ENCODE results near the gene JPH3. TPM values are rescaled to one million over a fixed set of nuclear protein-coding genes. Genes with fewer than 3 reads are reported as not detected.
A peak's percentile ranks its signal among the peaks of the same experiment; 100 is the strongest.
"Not testable (repeated sequence)": the region's sequence is repeated elsewhere in the genome, so short reads cannot be mapped to it uniquely, and the experiment has no call there.

The JPH3 gene
- total RNA-seq, 2 experiments from 2014 or later, result not detected

DNA sequence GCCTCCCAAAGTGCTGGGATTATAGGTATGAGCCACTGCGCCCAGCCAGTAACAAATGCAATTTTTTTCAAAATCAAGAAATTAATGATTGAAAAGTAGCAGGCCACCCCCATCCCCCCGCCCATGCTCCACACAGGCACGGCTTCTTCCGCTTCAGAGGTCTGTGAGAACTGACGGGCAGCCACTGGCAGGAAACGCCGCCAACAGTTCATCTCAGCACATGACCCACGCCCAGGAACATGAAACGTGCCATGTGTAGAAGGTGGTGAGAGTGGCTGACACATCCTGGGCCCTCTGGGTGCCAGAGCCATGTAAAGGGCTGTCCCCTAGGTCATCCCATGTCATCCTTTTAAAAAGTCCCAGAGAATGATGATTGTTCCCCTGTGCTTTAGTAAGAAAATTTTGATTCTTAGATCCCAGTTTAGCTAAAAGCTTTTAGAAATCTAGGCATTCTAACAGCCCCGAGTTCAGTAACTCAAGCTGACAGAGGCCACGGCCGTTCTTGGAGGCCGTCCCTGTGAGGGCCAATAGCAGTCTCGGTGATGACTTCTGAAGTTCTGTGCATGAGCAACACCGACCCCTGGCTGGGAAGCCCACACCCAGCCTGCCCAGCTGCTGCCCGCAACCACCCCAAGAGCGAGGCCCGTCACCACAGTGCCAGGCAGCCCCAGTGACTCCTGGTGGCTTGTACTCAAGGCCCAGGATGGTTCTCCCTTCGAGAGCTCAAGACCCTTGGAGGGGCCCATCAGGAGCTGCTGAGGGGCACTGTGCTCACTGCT, 111.3 kb downstream of the JPH3 start:
- H3K4me1 Mint-ChIP-seq (ENCODE audit: low read depth), result peaks cover 38% of the 10 kb centered on the region
- Histone ChIP-seq H3K36me3 (ENCODE audit: insufficient read depth, low read length) (peaks cover 56% of the 10 kb centered on the region), H3K27me3 (ENCODE audit: control insufficient read depth in 1 of 2, insufficient read depth in 2 of 2, low read length in 2 of 2) (no peaks in the 10 kb centered on the region), H3K4me3 (ENCODE audit: low read length) (no peak overlapping the region), H3K4me1 (ENCODE audit: insufficient read depth, low read length) (peaks cover 36% of the 10 kb centered on the region), H3K9me3 (ENCODE audit: control insufficient read depth in 1 of 2, insufficient read depth in 1 of 2, low read length in 2 of 2) (no peaks in the 10 kb centered on the region), H3K27ac (ENCODE audit: low read depth in 1 of 2, low read length in 2 of 2) (peak overlapping the region; percentile 3 to 56)
- peak overlapping the region; percentile 59 for H3K4me3 Mint-ChIP-seq
- POLR2A ChIA-PET, result interaction anchor here (1.1 to 2.1 kb wide), 2 partner anchors 12 to 52 kb away, joined by 6 to 11 read pairs; partner anchors contain the start of gene KLHDC4
- peak overlapping the region; percentile 83 for H3K27ac Mint-ChIP-seq
- DNase-seq (peak; percentile 43 to 83 (median 59)), ATAC-seq (ENCODE audit: poor library complexity) (peak; percentile 97)
- H3K27me3 Mint-ChIP-seq, result no peaks in the 10 kb centered on the region
- TF ChIP-seq, protein P1, sequence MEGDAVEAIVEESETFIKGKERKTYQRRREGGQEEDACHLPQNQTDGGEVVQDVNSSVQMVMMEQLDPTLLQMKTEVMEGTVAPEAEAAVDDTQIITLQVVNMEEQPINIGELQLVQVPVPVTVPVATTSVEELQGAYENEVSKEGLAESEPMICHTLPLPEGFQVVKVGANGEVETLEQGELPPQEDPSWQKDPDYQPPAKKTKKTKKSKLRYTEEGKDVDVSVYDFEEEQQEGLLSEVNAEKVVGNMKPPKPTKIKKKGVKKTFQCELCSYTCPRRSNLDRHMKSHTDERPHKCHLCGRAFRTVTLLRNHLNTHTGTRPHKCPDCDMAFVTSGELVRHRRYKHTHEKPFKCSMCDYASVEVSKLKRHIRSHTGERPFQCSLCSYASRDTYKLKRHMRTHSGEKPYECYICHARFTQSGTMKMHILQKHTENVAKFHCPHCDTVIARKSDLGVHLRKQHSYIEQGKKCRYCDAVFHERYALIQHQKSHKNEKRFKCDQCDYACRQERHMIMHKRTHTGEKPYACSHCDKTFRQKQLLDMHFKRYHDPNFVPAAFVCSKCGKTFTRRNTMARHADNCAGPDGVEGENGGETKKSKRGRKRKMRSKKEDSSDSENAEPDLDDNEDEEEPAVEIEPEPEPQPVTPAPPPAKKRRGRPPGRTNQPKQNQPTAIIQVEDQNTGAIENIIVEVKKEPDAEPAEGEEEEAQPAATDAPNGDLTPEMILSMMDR (IDR thresholded peaks at IDR 0.05), result no peak
- CTCF ChIA-PET, result no interaction called here
- H3K36me3 Mint-ChIP-seq (ENCODE audit: low read depth), result peaks cover 57% of the 10 kb centered on the region
- intact Hi-C loops (cut with DNase I, micrococcal nuclease), result no loop called here
- no peaks in the 10 kb centered on the region for H3K9me3 Mint-ChIP-seq

DNA sequence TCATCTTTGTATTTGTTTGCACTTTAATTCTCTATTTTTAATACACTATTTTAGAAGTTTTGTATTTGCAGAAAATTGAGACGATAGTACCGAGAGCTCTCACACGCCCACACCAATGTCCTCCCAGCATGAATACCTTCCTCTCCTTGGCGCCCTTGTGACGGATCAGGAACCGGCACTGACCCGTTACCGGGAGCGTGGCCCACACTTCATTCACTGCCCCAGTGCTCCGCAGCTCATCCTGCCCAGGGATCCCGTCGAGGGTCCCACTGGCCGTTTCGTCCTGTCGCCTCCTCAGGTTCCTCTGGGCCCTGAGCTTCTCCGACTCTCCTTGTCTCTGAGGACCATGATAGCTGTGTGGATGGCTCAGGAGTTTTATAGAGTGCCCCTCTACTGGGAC, 112.9 kb downstream of the JPH3 start:
- Mint-ChIP-seq H3K27ac (peak overlapping the region; percentile 85), H3K36me3 (ENCODE audit: low read depth) (peaks cover 69% of the 10 kb centered on the region), H3K27me3 (no peaks in the 10 kb centered on the region), H3K9me3 (no peaks in the 10 kb centered on the region), H3K4me3 (no peak overlapping the region), H3K4me1 (ENCODE audit: low read depth) (peaks cover 38% of the 10 kb centered on the region)
- no peaks in the 10 kb centered on the region for H3K9me3 ChIP-seq (ENCODE audit: control insufficient read depth in 1 of 2, insufficient read depth in 1 of 2, low read length in 2 of 2)
- H3K27ac ChIP-seq (ENCODE audit: low read depth in 1 of 2, low read length in 2 of 2), result no peak overlapping the region
- ChIA-PET POLR2A (no interaction called here), CTCF (no interaction called here)
- peaks cover 44% of the 10 kb centered on the region for H3K36me3 ChIP-seq (ENCODE audit: insufficient read depth, low read length)
- H3K4me3 ChIP-seq (ENCODE audit: low read length), result no peak overlapping the region
- intact Hi-C loops (cut with DNase I, micrococcal nuclease), result no loop called here
- DNase-seq (no peak), ATAC-seq (ENCODE audit: poor library complexity) (no peak)
- H3K27me3 ChIP-seq (ENCODE audit: control insufficient read depth in 1 of 2, insufficient read depth in 2 of 2, low read length in 2 of 2), result no peaks in the 10 kb centered on the region
- TF ChIP-seq, protein P1 (IDR thresholded peaks at IDR 0.05), result no peak
- H3K4me1 ChIP-seq (ENCODE audit: insufficient read depth, low read length), result peaks cover 36% of the 10 kb centered on the region

DNA sequence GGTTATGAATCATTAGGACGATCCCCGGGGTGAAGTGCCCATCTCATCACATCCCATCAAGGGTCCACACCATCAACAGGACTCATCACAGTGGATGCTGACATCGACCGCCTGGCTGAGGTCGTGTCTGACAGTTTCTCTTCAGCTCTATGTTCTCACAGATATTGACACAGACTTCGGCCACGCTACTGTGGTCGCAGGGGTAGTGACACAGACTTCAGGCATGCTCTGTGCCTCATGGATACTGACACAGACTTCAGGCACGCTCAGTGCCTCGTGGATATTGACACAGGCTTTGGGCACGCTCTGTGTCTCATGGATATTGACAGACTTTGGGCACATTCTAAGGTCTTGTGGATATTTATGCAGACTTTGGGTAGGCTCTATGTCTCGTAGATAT, 113.3 kb downstream of the JPH3 start:
- no peak overlapping the region for H3K27ac ChIP-seq (ENCODE audit: low read depth in 1 of 2, low read length in 2 of 2)
- ChIA-PET POLR2A (no interaction called here), CTCF (no interaction called here)
- H3K27me3 Mint-ChIP-seq, result no peaks in the 10 kb centered on the region
- no peak overlapping the region for H3K4me3 ChIP-seq (ENCODE audit: low read length)
- peaks cover 66% of the 10 kb centered on the region for H3K36me3 Mint-ChIP-seq (ENCODE audit: low read depth)
- DNase-seq (no peak), ATAC-seq (ENCODE audit: poor library complexity) (no peak)
- H3K36me3 ChIP-seq (ENCODE audit: insufficient read depth, low read length), result peaks cover 41% of the 10 kb centered on the region
- peaks cover 38% of the 10 kb centered on the region for H3K4me1 Mint-ChIP-seq (ENCODE audit: low read depth)
- no peaks in the 10 kb centered on the region for H3K9me3 Mint-ChIP-seq
- no peak overlapping the region for H3K4me3 Mint-ChIP-seq
- H3K9me3 ChIP-seq (ENCODE audit: control insufficient read depth in 1 of 2, insufficient read depth in 1 of 2, low read length in 2 of 2), result no peaks in the 10 kb centered on the region
- peak overlapping the region; percentile 85 for H3K27ac Mint-ChIP-seq
- intact Hi-C loops (cut with DNase I, micrococcal nuclease), result no loop called here
- TF ChIP-seq, protein P1 (IDR thresholded peaks at IDR 0.05), result no peak
- no peaks in the 10 kb centered on the region for H3K27me3 ChIP-seq (ENCODE audit: control insufficient read depth in 1 of 2, insufficient read depth in 2 of 2, low read length in 2 of 2)
- peaks cover 36% of the 10 kb centered on the region for H3K4me1 ChIP-seq (ENCODE audit: insufficient read depth, low read length)

DNA sequence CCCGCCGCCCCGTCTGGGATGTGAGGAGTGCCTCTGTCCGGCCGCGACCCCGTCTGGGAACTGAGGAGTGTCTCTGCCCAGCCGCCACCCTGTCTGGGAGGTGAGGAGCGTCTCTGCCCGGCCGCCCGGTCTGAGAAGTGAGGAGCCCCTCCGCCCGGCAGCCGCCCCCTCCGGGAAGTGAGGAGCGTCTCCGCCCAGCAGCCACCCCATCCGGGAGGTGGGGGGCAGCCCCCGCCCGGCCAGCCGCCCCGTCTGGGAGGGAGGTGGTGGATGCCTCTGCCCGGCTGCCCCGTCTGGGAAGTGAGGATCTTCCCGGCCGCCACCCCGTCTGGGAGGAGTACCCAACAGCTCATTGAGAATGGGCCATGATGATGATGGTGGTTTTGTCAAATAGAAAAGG, 116.5 kb downstream of the JPH3 start:
- H3K4me3 Mint-ChIP-seq; H3K4me3 ChIP-seq (ENCODE audit: low read length); H3K9me3 Mint-ChIP-seq; H3K27me3 ChIP-seq (ENCODE audit: control insufficient read depth in 1 of 2, insufficient read depth in 2 of 2, low read length in 2 of 2); H3K27ac Mint-ChIP-seq; intact Hi-C loops (cut with DNase I, micrococcal nuclease); ATAC-seq (ENCODE audit: poor library complexity); CTCF ChIA-PET; DNase-seq; POLR2A ChIA-PET; H3K27me3 Mint-ChIP-seq; H3K27ac ChIP-seq (ENCODE audit: low read depth in 1 of 2, low read length in 2 of 2); H3K9me3 ChIP-seq (ENCODE audit: control insufficient read depth in 1 of 2, insufficient read depth in 1 of 2, low read length in 2 of 2): not testable (repeated sequence)
- Histone ChIP-seq H3K4me1 (ENCODE audit: insufficient read depth, low read length) (peaks cover 15% of the 10 kb centered on the region), H3K36me3 (ENCODE audit: insufficient read depth, low read length) (peaks cover 55% of the 10 kb centered on the region)
- H3K4me1 Mint-ChIP-seq (ENCODE audit: low read depth), result peaks cover 37% of the 10 kb centered on the region
- peaks cover 70% of the 10 kb centered on the region for H3K36me3 Mint-ChIP-seq (ENCODE audit: low read depth)

All from CD4-positive, alpha-beta T cell (primary cell).